Ovary (tissue), 3 donors: ENCODE results near the gene TMEM258.
A peak's percentile ranks its signal among the peaks of the same experiment; 100 is the strongest.

Experiments
- CTCF ChIP-seq, 3 donors: fragments of 450-650 bp in 2 of 3; fragments of 200-600 bp in 1 of 3; IDR thresholded peaks; one replicate each; pipeline versions ENCODE4 v1.5.1 to v1.8.0; 2016 to 2022; ENCODE audit warnings: antibody characterized with exemption in 3 of 3, mild to moderate bottlenecking in 1 of 3
- EP300 ChIP-seq: sonication (generic); formaldehyde crosslinking; IDR thresholded peaks from one replicate; pipeline ENCODE4 v1.6.1; 2017; ENCODE audit warnings: antibody characterized with exemption
- POLR2A ChIP-seq: fragments of 450-650 bp; IDR thresholded peaks from one replicate; pipeline ENCODE4 v1.6.1; 2017; ENCODE audit warnings: antibody characterized with exemption, mild to moderate bottlenecking, moderate library complexity
- donor health status: DM: no; HTN: no; CAD: no.

GRCh38 chr11:61828629-61829407 is 36.4 kb upstream of the TMEM258 start:
- TF ChIP-seq CTCF (IDR thresholded peaks at IDR 0.05) = peak in 2 of 3 donors; percentile 40 to 43
- TF ChIP-seq POLR2A = no peak
- no peak for TF ChIP-seq EP300
